Inferior parietal cortex (tissue), 1 donor: ENCODE measurements around the gene GSTO1.

Source experiments
- DNase-seq: peaks from one replicate; pipeline ENCODE4 v3.0.0-alpha.2; 2016; ENCODE audit errors: extremely low spot score

GSTO1 gene

DNA sequence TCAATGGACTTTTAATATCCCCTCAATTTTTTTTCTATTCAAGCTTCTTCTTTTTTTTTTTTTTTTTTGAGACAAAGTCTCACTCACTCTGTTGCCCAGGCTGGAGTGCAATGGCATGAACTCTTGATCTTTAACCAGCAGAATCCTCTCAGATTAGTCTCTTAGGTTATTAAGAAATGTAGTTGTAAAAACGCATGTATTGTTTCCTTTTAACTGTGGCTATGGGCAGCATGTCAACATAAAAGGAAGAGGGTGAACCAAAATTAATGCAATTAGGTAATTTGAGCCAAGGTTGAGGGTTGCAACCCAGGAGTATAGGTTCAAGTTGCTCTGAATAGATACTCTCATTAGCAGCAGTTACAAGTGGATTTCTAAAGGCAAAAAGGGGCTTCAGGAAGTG lies 4.3 kb upstream of the GSTO1 start:
- DNase-seq, result no peak

DNA sequence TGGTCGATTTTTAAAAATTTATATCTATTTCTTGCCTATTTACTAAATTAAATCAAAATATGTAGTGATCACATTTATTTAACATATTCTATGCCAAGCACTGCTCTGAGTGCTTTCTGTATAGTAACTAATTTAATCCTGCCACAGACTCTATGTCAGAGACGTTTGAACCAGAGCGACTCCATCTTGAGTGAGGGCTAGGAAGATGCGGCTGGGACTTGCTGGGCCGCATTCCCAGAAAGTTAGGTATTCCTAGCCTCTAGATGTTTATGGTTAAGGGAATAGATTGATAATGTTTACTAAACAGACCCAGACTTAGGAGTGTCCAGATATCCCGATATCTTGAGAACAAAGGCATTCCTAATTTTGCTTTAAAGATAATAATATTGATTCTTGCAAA lies 3.2 kb upstream of the GSTO1 start:
- no peak for DNase-seq

DNA sequence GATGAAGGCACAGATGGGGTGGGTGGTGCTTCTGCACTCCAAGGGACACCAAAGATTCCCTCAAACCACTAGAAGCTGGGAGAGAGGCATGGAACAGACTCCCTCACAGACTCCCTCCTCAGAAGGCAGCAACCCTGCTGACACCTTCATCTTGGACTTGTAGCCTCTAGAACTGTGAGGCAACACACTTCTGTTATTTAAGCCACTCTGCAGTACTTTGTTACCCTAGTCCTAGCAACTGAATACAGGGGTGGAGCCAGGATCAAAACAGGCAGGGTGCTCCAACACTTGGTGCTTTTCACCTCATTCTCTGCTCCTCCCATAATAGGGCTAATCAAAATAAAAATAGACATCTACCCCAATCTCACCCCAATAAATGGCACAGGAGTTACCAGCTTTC lies 2.3 kb upstream of the GSTO1 start:
- DNase-seq, result no peak

DNA sequence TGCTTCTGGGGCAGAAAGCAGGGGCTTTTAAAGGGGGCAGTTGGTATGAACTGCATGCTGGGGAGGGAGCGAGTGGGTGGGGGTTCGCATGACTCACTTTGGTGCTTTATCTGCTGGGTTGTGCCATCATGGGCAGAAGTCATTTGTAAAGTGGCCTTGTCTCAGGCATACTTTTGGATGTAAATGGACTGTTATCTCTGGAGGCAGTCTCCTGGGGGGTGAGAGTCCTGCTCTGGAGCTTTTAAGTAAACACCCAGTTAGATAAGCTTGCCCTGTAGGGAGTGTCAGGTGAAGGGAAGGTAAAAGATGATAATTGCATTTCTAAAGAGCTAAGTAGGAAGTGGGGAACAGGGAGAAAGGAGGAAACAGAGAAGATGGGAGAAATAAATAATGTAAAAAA lies 1.6 kb upstream of the GSTO1 start:
- DNase-seq, result no peak

DNA sequence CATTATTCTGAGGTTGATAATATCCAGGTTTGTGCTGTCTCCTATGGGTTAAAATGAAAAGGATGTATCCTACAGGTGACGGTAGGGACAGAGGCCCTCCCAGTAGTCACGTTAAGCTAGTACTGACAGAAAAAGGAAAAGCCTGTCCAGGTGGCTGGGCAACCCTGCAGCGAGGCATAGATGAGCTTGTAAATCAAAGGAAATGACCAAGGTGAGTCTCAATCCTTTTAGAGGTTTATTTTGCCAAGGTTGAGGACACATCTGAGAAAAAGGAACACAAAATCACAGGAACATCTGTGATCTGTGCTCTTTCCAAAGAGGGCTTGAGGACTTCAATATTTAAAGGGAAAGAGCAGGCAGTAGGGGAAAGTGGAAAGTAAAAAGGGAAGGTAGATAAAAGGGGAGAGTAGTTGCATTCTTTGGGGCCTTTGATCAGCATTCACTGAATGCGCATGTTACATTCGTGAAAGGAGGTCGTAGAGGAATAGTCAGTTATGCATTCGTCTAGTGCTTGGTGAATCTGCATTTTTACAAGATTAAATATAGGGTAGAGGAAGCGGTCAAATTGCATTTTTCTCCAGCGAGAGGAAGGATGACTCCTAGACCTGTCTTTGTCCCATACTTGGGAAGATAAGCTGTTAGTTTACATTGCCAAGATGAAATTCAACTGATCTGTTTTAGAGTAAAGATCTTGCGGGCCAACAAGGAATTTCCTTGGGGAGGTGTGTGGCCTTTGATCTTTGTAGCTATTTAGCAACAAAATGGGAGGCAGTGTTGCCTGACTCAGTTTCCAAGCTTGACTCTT lies 884 bp upstream of the GSTO1 start:
- no peak for DNase-seq

DNA sequence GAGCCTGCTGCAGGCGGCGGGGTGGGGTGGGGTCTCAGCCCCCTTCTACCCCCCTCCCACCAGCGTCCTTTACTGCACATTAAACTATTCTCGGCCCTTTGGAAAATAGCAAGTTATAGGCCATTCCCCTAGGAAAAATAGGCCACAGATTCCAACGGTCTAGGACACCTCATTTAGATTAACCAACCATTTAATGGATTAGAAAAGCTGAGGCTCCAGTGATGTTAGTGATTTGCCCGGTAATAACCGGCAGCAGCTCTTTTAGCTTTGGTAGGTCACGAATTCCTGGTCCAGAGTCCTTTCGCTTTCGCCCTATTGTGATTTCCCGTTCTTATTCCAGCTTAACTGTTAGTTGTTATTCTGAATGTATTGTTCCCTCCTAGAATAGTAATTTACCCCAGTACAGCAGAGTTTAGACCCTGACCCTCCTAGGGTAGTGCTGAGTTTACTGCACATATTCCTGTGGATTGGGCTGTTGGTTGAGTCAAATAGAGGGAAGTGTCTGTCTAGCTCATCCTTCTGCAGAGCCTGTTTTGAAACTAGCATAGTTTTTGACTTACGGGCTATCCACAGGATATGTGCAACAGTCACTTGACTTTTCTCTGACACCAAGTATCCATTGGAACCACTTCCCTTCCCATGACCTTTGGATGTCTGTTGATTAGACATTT lies 754 bp downstream of the GSTO1 start:
- peak; percentile 67 for DNase-seq

DNA sequence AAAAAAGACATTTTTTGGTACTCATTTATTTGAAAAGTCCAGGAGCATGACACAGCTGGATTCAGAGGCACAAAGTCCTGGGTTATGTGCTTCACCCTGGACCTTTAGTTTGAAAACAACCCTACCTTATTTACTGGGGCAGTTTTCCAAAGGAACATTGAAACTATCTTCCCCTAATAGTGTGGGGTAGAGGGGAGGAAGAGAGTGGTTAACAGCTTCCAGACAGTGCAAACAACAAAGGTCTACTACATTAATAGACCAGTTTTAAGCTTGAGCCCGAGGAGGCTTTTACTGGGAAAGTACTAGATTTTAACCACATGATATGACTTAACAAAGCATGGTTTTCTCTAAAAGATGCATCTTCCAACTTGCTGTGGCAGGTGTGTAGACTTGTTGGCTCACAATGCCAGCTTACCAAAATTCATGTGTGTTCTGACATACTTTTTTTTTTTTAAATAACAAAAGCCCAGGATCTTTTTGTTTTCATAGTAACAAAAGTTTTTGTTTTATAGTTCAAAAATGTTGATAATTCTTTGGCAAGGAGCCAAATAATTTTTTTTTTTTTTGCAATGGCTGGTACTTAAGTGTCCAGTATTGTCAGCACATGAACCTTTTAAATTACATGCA lies 1.8 kb downstream of the GSTO1 start:
- DNase-seq, result no peak

DNA sequence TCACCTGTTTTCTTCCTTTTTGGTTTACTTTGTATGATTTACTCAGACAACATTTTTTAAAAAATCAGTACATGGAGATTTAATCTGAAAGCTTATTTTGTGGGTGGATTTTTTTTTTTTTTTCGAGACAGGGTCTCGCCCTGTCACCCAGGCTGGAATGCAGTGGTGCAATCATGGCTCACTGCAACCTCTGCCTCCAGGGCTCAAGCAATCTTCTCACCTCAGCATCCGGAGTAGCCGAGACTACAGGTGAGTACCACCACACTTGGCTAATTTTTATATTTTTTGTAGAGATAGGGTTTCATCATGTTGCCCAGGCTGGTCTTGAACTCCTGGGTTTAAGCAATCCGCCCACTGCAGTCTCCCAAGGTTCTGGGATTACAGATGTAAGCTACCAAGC lies 2.5 kb downstream of the GSTO1 start:
- DNase-seq, result no peak

DNA sequence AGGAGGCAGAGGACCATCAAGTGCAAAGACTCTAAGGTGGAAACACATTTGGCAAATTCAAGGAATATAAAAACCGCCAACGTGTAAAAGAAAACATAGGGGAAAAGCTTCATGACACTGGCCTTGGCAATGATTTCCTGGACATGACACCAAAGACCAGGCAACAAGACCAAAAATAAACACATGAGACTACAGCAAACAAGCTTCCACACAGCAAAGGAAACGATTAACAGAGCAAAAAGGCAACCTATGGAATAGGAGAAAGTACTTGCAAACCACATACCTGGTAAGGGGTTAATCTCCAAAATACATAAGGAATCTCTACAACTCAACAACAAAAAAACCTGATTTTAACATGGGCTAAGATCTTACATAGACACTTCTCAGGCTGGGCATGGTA lies 3.5 kb downstream of the GSTO1 start:
- no peak for DNase-seq

DNA sequence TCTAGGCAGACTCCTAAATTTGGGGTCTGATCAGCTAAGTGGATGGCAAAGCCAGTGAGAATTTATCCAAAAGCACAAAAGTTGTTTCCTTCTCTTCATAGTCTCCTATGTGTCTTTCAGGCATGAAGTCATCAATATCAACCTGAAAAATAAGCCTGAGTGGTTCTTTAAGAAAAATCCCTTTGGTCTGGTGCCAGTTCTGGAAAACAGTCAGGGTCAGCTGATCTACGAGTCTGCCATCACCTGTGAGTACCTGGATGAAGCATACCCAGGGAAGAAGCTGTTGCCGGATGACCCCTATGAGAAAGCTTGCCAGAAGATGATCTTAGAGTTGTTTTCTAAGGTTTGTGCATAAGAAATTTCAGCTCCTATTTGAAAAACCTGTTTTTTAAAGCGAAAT lies 4.8 kb downstream of the GSTO1 start:
- DNase-seq, result no peak

DNA sequence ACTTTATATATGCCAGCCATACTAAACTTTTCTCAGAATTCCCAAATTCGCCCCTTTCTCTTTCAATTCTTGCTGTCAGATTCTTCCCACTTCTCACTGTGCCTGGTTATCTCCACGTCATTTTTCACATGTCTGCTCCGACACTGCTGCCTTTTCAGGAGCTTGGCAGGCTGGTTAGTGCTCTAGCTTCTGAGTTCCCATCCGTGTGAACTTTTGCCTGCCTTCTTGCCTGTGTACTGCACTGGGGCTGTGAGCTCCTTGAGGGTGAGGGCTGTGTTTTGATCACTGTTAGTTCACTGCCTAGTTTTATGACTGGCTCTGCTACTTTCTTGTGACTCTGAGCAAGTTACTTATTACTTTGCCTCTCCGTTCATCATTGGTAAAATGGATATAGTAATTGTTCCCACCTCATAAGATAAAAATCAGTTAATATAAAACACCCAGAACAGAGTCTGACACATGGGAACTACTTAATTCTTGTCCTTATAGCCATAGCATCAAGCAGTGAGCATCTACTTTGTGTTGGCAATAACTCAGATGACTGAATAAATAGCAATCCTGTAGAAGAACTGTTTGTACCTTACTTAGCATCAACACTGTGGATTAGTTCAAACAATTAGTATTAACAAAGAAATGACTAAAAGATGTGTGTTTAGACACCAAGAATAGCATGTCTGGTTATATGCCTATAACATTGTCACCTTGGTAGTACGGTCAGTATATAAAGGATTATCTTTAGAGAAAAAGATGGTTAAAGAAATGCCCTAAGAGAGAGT lies 5.5 kb downstream of the GSTO1 start:
- DNase-seq, result no peak

DNA sequence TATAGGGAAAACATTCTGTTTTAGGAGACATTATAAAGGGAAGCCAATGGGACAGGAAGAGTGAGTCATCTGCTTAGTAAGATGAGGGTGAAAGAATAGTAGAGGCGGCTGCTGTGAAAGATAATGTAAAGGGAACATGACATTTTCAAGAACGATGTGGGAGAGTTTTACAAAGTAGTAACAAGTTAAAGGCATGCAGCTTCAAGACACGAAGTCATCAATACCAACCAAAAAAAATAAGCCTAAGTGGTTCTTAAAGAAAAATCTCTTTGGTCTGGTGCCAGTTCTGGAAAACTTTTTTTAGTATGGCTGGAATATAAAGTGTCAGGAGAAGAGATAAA lies 6.1 kb downstream of the GSTO1 start:
- no peak for DNase-seq

DNA sequence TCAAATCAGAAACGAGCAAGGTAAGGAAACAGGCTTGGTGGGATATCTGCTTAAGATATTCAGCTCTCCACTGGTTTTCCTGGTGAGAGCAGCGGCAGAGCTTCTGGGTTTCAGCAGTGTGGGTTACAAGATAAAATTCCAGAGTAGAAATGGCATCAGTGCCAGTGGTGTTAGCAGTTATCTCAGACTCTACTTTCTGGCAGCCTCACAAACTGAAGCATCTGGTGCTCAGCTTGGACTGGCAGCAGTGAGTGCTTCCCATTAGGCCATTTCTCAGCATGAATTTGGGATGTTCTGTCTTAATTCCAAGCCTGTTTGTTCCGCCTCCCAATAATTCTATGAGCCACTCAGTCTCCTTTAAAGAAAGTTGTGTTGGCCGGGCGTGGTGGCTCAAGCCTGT lies 7.4 kb downstream of the GSTO1 start:
- no peak for DNase-seq

DNA sequence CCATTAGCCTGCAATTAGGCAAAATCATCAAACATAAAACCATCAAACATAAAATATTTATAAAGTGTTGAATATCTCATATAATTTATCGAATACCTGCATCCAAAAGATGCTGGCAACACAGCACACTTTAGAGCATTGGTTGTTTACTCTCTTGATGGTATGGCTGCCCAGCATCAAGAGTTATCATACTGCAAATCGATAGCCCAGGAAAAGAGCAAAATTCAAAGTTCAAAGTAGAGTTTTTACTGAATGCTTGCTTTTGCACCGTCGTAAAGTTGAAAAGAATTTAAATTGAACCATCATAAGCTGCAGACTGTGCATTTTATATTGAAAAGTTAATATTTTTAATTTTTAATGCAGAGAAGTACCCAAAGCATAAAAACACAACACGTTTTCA lies 10.1 kb downstream of the GSTO1 start:
- DNase-seq, result no peak

DNA sequence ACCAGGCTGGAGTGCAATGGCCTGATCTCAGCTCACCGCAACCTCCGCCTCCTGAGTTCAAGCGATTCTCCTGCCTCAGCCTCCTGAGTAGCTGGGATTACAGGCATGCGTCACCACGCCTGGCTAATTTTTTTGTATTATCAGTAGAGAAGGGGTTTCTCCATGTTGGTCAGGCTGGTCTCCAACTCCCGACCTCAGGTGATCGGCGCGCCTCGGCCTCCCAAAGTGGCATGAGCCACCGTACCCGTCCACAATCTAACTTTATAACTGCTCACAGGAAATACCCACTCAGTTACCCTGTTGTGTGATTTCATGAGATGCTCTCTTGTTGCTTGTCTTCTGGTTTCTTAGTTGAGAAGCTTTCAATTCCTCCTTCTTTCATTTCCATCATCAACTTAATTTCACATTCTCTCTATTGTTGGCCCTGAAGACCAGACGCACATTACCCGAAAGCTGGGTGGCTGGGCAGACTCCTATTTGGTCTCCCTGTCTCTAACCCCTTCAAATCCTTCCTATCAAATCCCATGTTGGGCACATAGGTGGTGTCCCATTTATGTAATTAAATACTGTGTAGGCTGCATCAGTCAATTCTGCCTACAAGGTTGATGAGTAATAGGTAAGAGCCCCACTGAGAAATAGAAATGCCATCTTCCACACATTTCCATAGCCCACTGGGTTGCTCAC lies 13.2 kb downstream of the GSTO1 start:
- DNase-seq, result no peak

DNA sequence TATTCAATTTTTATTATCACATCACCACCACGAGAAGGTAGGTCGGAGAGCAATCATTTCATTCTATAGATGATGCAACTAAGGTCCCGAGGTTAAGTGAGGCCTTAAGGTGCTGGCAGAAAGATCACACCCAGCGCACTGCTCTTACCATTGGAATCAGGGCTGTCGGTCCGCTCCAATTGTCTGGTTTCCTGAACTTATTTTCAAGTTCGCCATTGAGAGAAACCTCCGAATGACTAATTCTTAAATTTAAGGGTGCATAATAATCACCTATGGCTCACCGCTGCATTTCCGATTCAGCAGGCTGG lies 13.7 kb downstream of the GSTO1 start:
- DNase-seq, result no peak

DNA sequence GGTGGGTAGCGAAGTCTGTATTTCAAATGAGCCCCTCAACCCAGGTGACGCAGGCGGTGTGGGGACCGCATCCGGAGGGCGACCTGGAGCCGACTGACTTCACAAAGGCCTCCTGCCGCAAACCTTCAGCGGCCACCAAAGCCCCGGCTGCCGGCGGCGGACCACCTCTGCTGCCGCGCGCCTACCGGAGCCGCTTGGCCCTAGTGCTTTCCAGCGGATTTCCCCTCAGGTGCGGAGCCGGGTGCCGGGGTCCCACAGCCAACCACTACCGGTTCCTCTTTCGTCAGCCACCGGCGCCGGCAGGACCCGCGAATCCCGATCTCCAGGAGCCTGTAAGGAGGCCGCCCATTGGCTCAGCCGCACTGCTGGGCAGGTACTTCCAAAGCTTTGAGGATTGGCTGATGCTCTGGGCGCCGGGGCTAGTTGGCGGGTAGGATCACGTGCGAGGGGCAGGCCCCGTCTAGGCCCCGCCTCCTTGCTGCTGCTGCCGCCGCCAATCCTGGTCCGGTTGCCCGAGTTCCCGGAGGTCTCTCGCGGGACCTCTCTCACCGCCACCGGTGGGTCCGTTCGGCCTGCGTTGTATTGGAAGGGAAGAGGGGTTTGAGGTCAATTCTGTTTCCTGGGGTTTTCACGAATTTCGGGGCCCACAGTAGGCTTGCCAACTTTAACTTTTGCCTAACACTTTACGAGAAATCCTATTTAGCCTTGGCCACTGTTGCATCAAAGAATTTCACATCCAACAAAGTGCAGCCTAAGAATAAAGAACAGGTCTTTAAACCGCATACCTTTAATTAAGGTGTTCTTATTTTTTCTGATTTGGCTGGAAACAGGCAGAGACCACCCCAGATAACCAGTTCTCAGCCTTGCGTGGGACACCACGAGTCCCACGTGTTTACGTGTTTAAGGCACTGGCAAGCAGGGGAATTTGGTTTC lies 14.3 kb downstream of the GSTO1 start, which contains the start of gene GSTO2:
GSTO2 (plus strand) TSS at position 472 of the 933 bp plus-strand sequence. CDS start 5,732 bp downstream, outside the sequence.
- peak; percentile 96 for DNase-seq

DNA sequence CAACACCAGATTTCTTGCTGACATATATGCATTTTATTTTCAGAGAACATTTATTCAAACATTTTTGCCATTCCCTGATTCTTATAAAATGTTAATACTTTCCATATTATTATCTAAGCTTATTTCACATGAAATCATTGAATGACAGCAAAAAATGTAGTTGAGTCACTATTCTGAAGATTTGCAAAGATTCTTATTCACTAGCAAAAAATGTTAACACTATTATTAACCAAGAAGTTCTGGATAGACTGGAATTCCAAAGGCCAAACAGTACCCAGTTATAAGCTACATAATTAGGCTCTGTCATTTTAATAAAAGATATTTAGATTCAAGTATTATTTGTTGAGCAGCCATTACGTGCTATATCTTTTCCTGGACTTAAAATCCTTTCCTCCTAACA lies 18.6 kb downstream of the GSTO1 start:
- DNase-seq, result no peak

DNA sequence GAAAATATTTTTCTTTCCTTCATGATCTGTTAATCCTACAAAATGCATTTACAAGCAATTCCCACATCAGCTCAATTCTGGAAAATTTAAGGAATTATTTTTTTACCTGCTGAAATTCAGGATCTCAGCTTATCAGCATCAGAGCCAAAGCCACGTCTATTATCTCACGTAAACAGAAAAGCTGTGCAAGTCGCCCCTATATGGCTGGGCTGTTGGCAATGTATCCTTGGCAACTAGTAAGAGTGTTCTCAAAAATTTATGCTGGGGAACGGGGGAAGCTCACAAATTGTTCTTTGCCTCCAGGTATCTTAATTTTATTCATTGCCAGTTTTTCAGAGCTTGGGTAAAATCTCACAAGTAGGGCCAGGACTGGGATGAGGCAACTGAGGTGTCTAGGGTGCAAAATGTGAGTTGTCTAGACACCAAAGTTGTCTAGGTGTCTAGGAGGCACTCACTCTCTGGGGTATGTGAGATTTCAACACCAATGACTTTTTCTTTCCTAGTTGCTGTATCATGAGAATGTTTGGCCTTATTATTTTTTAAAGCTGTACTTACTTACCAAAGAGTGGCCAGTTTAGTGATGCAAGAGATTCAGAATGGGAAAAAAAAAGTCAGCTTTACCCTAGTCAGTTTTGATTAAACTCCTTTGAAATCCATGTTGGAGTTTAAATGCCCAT lies 19.3 kb downstream of the GSTO1 start:
- DNase-seq, result no peak
